DND-41 (cell line): ENCODE results near the gene C2CD2.

ENCODE experiments used
- ATAC-seq: fragments of 200-7000 bp; cut with Tn5 transposase; 3 replicates; pipeline ENCODE4 v1.9.1; 2021; ENCODE audit warnings: low read depth; ENCODE audit not compliant: insufficient read depth
- DNase-seq: peaks from one replicate; pipeline ENCODE4 v3.0.0-alpha.2; 2020
- H2AFZ ChIP-seq: 2 replicates; pipeline ENCODE4 v1.6.0; 2012; ENCODE audit warnings: low read depth, low read length
- H3K27ac ChIP-seq: 2 replicates; pipeline ENCODE4 v1.5.1; 2012; ENCODE audit warnings: low read length, inconsistent platforms
- H3K27me3 ChIP-seq: fragments of 200-600 bp; sonication (generic); 2 replicates; pipeline ENCODE4 v1.6.0; 2012; ENCODE audit warnings: low read length, mild to moderate bottlenecking, inconsistent platforms; ENCODE audit not compliant: insufficient read depth, poor library complexity
- H3K36me3 ChIP-seq: 2 replicates; pipeline ENCODE4 v1.5.1; 2012; ENCODE audit warnings: low read length, inconsistent platforms; ENCODE audit not compliant: insufficient read depth
- H3K4me1 ChIP-seq: 2 replicates; pipeline ENCODE4 v1.5.1; 2012; ENCODE audit warnings: mild to moderate bottlenecking, low read length; ENCODE audit not compliant: insufficient read depth
- H3K4me2 ChIP-seq: 2 replicates; pipeline ENCODE4 v1.6.0; 2012; ENCODE audit warnings: mild to moderate bottlenecking, moderate library complexity, low read length, inconsistent platforms; ENCODE audit not compliant: insufficient read depth
- H3K4me3 ChIP-seq, 2 experiments: fragments of 200-600 bp in 1 of 2; shearing (Covaris generic) in 1 of 2; 2 replicates each; pipeline ENCODE4 v1.5.1; 2012 to 2016; ENCODE audit warnings: inconsistent platforms in 2 of 2, low read length in 2 of 2, mild to moderate bottlenecking in 2 of 2, low read depth in 1 of 2, moderate library complexity in 1 of 2
- H3K79me2 ChIP-seq: 2 replicates; pipeline ENCODE4 v1.6.0; 2012; ENCODE audit warnings: low read length, inconsistent platforms; ENCODE audit not compliant: insufficient read depth
- H3K9ac ChIP-seq: 2 replicates; pipeline ENCODE4 v1.6.0; 2012; ENCODE audit warnings: low read depth, mild to moderate bottlenecking, inconsistent platforms, low read length, moderate library complexity
- H3K9me3 ChIP-seq: 2 replicates; pipeline ENCODE4 v1.5.1; 2012; ENCODE audit warnings: low read length, moderate library complexity, mild to moderate bottlenecking, inconsistent platforms; ENCODE audit not compliant: insufficient read depth, severe bottlenecking
- H4K20me1 ChIP-seq: 2 replicates; pipeline ENCODE4 v1.6.0; 2012; ENCODE audit warnings: low read length; ENCODE audit not compliant: insufficient read depth
- EZH2 ChIP-seq: IDR thresholded peaks from 3 replicates; pipeline ENCODE4 v1.6.1; 2012; ENCODE audit warnings: borderline replicate concordance, low read depth, mild to moderate bottlenecking, moderate library complexity, low read length, inconsistent platforms; ENCODE audit not compliant: severe bottlenecking
- TF ChIP-seq, protein P1 (sequence below): IDR thresholded peaks from 2 replicates; pipeline ENCODE4 v1.5.1; 2012; ENCODE audit warnings: borderline replicate concordance, low read length, moderate library complexity, mild to moderate bottlenecking; ENCODE audit not compliant: poor library complexity, severe bottlenecking; ENCODE audit errors: extremely low read depth

Gene C2CD2

DNA sequence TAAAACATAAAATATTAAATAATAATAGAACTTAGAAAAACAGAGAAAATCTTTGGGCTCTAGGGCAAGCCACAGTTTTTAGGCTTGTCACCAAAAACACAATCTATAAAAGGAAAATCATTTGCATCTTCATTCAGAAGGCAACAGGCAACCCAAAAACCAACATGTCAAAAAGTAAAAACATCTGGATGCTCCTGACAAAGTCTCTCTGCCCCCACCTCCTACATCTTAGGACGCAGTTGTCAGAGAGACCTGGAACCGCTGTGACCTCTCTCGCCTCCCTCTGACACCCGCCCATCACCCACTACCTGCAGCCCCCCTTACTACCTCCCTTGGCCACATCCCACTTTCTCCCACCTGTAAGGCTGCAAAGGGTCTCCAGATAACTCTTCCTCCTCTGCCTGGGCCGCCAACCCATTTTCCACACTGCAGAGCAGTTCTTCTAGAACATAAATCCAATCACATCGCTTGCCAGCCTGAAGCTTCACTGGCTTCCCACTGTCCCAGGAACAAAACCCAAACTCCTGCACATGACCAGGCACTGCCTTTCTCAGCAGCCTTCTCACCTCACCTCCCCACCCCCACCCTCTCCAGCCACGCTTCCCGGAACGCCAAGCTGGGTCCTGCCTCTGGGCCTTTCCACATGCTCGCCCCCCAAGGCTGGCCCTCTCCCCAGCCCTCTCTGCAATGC is 89.4 kb downstream of the C2CD2 start:
- no peak for TF ChIP-seq EZH2
- TF ChIP-seq, protein P1, sequence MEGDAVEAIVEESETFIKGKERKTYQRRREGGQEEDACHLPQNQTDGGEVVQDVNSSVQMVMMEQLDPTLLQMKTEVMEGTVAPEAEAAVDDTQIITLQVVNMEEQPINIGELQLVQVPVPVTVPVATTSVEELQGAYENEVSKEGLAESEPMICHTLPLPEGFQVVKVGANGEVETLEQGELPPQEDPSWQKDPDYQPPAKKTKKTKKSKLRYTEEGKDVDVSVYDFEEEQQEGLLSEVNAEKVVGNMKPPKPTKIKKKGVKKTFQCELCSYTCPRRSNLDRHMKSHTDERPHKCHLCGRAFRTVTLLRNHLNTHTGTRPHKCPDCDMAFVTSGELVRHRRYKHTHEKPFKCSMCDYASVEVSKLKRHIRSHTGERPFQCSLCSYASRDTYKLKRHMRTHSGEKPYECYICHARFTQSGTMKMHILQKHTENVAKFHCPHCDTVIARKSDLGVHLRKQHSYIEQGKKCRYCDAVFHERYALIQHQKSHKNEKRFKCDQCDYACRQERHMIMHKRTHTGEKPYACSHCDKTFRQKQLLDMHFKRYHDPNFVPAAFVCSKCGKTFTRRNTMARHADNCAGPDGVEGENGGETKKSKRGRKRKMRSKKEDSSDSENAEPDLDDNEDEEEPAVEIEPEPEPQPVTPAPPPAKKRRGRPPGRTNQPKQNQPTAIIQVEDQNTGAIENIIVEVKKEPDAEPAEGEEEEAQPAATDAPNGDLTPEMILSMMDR, result no peak
- no peak for DNase-seq
- Histone ChIP-seq H4K20me1 (peaks cover 37% of the 10 kb centered on the region), H3K79me2 (peaks cover 73% of the 10 kb centered on the region), H3K27ac (no peak overlapping the region), H3K27me3 (no peaks in the 10 kb centered on the region), H3K9ac (no peak overlapping the region), H3K4me1 (no peaks in the 10 kb centered on the region), H2AFZ (no peak overlapping the region), H3K4me3 (no peak overlapping the region), H3K9me3 (no peaks in the 10 kb centered on the region), H3K4me2 (no peak overlapping the region), H3K36me3 (peaks cover 4% of the 10 kb centered on the region)
- ATAC-seq, result no peak

DNA sequence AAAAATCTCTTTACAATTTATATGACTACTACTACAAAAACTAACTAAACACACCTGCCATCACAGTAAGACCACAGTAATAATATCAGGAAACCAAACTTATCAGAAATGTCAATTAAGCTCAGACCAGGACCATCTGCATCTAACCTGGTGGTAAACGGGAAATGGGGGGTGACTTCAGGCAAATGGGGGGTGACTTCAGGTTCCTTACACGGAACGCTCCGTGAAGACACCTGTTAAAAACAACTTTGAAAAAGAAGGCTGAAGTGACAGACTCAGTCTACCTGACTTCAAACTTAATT is 90.4 kb downstream of the C2CD2 start:
- no peak overlapping the region for H3K27ac ChIP-seq
- H3K4me2 ChIP-seq, result no peak overlapping the region

DNA sequence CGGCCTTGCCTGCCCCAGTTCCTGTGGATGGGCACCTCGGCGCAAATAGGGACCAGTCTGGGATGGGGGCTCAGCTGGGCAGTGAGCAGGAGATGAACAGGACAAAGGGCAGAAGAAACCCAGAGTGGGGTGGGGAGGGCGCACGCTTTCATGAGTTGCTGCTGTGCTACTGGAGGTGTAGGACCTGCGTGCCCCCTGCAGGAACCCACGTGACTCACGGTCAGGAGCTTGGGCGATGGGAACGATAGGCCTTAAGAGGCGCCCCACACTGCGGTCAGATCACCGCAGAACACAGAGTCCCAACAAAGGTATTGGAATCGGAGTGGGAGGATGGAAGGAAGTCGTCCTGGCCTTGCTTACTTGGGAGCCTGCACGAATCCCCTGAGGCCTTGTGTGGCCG is 91.8 kb downstream of the C2CD2 start:
- no peaks in the 10 kb centered on the region for H3K4me1 ChIP-seq
- H3K36me3 ChIP-seq, result peaks cover 27% of the 10 kb centered on the region
- H3K9ac ChIP-seq, result no peak overlapping the region
- H4K20me1 ChIP-seq, result peaks cover 40% of the 10 kb centered on the region
- H3K79me2 ChIP-seq, result peaks cover 63% of the 10 kb centered on the region
- ATAC-seq (no peak), DNase-seq (no peak)
- no peak overlapping the region for H3K4me3 ChIP-seq
- H3K27ac ChIP-seq, result no peak overlapping the region
- no peaks in the 10 kb centered on the region for H3K9me3 ChIP-seq
- no peak overlapping the region for H3K4me2 ChIP-seq
- TF ChIP-seq EZH2, result no peak
- TF ChIP-seq, protein P1, result peak; percentile 20
- H3K27me3 ChIP-seq, result no peaks in the 10 kb centered on the region
- H2AFZ ChIP-seq, result no peak overlapping the region

More for the DNA sequence above, 90.4 kb downstream of the C2CD2 start:
- peaks cover 43% of the 10 kb centered on the region for H4K20me1 ChIP-seq
- H3K9me3 ChIP-seq, result no peaks in the 10 kb centered on the region
- no peak overlapping the region for H3K9ac ChIP-seq
- no peaks in the 10 kb centered on the region for H3K4me1 ChIP-seq
- H2AFZ ChIP-seq, result no peak overlapping the region
- no peak overlapping the region for H3K4me3 ChIP-seq
- ATAC-seq, result no peak
- peaks cover 15% of the 10 kb centered on the region for H3K36me3 ChIP-seq
- no peaks in the 10 kb centered on the region for H3K27me3 ChIP-seq
- no peak for DNase-seq
- no peak for TF ChIP-seq EZH2
- TF ChIP-seq, protein P1, result no peak
- peaks cover 73% of the 10 kb centered on the region for H3K79me2 ChIP-seq

DNA sequence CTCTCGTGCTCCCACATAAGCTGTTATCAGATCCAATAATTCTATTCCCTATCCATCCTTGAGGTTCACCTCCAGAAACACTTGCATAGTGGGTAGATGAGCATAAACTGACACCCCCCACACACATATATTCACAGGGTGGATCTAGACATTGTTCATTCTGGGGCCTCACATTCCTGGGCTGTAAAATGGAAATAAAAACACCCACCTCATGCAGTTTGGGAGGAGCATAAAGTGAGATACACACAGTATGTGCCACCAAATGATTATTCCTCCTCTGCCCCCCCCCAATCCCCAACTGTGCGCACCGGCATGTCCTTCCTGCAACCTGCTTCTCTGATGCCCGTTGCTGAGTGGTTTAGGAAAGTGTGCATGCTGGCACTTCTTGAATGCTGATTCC is 92.6 kb downstream of the C2CD2 start:
- no peak for ATAC-seq
- no peak for DNase-seq
- no peak overlapping the region for H2AFZ ChIP-seq
- H4K20me1 ChIP-seq, result peaks cover 32% of the 10 kb centered on the region
- no peaks in the 10 kb centered on the region for H3K4me1 ChIP-seq
- no peak overlapping the region for H3K27ac ChIP-seq
- no peak overlapping the region for H3K4me3 ChIP-seq
- no peak overlapping the region for H3K4me2 ChIP-seq
- TF ChIP-seq, protein P1, result no peak
- no peak for TF ChIP-seq EZH2
- H3K9ac ChIP-seq, result no peak overlapping the region
- H3K9me3 ChIP-seq, result no peaks in the 10 kb centered on the region
- no peaks in the 10 kb centered on the region for H3K27me3 ChIP-seq
- peaks cover 35% of the 10 kb centered on the region for H3K36me3 ChIP-seq
- H3K79me2 ChIP-seq, result peaks cover 56% of the 10 kb centered on the region
